HCEC 1CT (cell line): ENCODE data around the gene MNX1.

Experiments used
- DNase-seq: peaks from one replicate; pipeline ENCODE4 v3.0.0-alpha.2; 2017

The MNX1 gene

DNA sequence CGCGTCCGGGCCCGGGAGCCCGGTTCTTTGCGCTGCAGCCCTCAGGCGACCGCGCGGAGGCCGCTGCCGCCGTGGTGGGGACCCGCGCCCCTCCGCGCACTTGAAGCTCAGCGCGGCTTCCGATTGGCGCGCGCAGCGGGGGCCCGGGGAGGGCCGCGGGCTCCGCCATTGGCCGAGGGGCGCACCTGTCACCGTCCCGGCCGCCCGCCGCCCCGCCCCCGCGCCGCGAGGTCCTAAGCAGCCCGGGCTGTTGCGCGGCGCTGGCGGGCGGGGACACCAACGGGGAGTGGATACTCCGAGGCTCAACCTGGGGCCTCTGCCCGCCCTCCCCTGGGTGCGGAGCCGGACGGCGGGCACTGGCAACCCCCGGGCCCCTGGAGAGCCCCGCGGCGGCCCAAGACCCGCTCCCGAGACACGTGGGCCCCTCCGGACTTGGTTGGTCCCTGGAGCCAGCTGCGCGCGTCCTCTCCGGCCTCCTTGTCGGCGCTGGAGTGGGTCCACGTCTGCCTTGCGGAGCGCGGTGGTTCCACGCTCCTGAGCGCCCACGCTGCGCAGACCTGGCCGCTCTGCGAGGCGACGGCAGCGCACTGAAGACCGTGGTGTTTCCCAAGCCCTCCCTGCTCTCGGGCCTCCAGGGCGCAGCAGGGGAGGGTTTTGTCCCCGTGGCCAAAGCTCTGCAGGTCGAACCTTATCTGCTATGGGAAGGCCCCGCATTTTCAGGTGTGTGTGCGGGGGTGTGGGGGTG, at the start of gene MNX1:
Gene MNX1 (minus strand): TSS at position 76 of the 745 bp plus-strand sequence. CDS start 313 bp downstream, outside the sequence.
- no peak for DNase-seq

- DNase-seq = no peak
Observed at GRCh38 chr7:157059534-157059933, 49.1 kb upstream of the MNX1 start.

DNA sequence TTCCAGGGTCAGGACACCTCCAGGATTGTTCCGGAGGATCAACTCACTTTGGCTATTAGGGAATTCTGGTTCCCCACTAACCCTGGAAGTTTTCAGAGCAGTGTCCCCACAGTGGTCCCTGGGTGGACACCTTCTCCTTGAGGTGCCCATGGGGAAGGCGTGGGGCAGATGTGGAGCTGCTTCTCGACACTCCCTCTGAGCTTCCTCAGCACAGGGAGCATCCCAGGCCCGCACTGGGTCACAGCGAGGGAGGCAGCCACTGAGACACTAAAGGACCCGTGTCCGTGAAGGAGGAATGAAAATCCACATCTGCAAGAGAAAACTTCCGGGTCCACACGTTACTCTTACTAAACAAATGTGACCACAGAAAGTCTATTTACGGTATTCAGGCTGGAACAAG, 48.2 kb upstream of the MNX1 start:
- no peak for DNase-seq

DNA sequence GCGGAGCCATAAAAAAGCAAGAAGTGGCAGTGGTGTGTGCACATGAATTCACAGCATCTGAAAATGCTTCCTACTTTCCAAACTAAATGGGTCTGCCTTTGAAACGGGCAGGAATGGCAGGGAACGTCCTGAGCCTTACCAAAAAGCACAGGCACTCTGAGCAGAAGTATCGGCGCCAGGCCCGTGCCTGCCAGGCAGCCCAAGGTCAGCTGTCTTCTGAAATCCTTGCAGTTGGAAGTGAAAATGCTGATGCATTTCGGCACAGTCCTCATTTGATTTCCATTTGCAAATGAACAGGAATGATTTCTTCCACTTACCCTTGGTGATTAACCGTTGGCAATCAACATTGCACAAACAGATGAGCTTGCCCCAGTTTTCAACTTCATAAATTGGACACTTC, 47.6 kb upstream of the MNX1 start:
- no peak for DNase-seq

DNA sequence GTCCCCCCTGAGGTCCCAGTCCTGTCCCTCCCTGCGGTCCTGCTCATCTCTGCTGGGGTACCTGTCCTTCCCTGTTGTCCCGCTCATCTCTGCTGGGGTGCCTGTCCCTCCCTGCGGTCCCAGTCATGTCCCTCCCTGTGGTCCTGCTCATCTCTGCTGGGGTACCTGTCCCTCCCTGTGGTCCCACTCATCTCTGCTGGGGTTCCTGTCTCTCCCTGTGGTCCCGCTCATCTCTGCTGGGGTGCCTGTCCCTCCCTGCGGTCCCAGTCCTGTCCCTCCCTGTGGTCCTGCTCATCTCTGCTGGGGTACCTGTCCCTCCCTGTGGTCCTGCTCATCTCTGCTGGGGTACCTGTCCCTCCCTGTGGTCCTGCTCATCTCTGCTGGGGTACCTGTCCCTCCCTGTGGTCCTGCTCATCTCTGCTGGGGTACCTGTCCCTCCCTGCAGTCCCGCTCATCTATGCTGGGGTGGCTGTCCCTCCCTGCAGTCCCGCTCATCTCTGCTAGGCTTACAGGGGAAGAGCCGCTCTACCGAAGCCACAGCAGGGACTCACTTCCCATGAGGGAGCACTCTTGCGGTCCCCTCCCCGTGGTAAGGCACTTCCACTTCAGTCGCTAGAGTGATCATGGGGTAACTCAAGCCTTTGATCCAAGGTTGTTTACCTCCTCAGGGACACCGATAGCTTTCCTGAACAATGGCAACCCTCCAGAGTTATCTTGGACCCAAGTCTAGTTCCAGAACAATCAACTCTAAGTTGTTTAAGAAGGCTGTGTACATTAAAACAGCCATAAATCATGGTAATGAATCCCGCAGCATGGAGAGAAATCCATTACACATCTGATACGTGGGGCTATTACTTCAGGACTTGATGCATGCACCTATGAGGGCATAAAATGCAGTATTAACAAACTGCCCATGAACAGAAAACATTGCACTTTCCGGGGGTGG, 46.8 kb upstream of the MNX1 start:
- no peak for DNase-seq

- no peak for DNase-seq
Observed at GRCh38 chr7:157056246-157056645, 45.8 kb upstream of the MNX1 start.

- no peak for DNase-seq
Observed at GRCh38 chr7:157054927-157055326, 44.5 kb upstream of the MNX1 start.

DNA sequence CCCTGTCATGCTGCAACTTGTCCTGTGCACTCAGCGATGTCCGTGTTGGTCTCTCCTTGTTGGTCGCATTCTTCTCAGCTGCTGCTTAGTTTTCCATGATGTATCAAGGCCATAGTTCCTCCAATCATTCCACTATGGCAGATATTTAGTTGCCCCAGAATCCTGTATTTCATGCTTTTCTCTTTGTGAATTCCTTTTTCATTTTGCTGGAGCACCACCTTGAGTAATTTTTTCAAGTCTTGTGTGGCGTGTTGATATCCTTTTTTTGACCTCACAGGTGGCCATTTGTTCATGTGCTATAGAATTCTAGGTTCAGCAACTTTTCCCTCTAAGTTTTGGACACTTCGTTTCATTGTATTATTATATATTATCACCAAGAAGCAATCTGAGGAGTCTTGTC, 42.7 kb upstream of the MNX1 start:
- no peak for DNase-seq

GRCh38 chr7:157047148-157047547, 36.7 kb upstream of the MNX1 start:
- DNase-seq = no peak

DNA sequence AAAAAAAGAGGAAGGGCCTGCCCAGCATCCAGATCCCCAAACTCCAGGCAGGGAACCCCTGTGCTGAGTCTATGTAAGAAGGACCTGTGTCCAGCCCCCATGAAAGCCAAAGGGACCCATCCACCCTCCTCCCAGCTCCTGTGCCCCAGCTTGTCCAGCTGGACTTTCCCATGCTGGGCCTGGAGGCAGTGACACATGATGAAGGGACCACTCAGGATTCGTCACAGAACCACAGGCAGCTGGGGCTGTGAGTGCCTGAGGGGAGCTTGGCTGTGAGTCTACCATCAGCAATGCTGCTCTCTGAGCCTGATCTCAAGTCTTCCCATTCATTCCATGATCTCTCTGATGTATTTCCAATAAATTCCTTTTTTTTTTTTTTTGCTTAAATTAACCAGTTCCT, 36.2 kb upstream of the MNX1 start:
- DNase-seq = peak; percentile 4

DNA sequence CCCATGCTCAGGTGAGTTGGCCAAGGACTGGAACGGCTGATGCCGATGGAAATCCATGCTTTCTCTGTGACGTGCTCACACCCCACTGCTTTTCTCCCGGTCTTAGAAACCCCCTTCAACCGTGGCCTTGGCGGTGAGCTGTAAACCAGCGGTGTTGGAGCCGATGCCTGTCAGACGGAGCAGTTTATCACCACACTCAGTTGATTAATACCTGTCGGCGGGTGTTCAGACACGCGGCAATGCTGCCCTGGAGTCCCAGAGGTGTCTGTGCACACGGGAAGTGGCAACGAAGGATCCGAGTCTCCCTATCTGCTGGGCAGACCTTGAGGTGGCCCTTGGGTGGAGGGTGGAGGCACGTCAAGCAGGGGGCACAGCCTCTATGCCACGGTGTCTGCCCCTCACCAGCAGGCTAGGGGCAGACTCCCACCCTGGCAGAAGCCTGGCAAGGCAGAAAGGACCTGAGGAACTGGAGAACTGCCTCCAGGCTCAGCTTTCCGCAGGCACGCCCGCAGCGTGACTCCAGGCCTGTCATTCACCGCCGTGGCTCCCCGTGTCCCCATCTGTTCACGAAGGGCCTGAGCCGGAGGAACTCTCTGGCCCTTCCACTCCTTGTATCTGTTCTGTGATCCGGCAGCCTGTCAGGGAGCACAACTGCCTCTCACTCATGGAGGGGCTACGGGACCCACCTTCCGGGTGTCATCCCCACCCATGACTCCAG, 34.6 kb upstream of the MNX1 start:
- DNase-seq = no peak

- DNase-seq = no peak
Observed at GRCh38 chr7:157044147-157044687, 33.8 kb upstream of the MNX1 start.

- DNase-seq = peak; percentile 3
Observed at GRCh38 chr7:157043745-157044144, 33.3 kb upstream of the MNX1 start.

GRCh38 chr7:157041514-157042277, 31.2 kb upstream of the MNX1 start:
- no peak for DNase-seq

GRCh38 chr7:157041004-157041403, 30.5 kb upstream of the MNX1 start:
- no peak for DNase-seq

GRCh38 chr7:157037635-157038034, 27.2 kb upstream of the MNX1 start:
- no peak for DNase-seq

- no peak for DNase-seq
Observed at GRCh38 chr7:157037028-157037427, 26.6 kb upstream of the MNX1 start.

DNA sequence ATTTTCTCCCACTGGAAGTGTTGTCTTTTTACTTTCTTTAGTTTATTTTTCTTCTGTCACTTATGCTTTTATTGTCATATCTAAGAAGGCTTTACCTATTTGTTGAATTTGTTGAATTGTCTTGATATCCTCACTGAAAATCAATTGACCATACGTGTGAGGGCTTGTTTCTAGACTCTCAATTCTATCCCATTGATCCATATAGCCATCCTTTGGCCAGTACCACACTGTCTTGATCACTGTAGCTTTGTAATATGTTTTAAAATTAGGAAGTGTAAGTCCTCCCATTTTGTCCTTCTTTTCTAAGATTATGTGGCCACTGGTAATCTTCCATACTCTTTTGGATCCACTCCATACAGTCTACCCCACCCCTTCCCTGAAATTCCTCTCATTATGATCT, 25.5 kb upstream of the MNX1 start:
- DNase-seq = no peak

- no peak for DNase-seq
Observed at GRCh38 chr7:157035302-157035701, 24.8 kb upstream of the MNX1 start.

- DNase-seq = no peak
Observed at GRCh38 chr7:157033483-157034473, 23.3 kb upstream of the MNX1 start.
